Activated CD8-positive, alpha-beta T cell treated with anti-CD3 and anti-CD28 coated beads for 36 hours (primary cell): ENCODE data around the gene RASGEF1C. TPM values are rescaled to one million over a fixed set of nuclear protein-coding genes. Genes with fewer than 3 reads are reported as not detected.
A peak's percentile ranks its signal among the peaks of the same experiment; 100 is the strongest.

ENCODE experiments used
- ATAC-seq: fragments of 200-7000 bp; cut with Tn5 transposase; one replicate; pipeline ENCODE4 v1.10.0; 2021; ENCODE audit warnings: mild to moderate bottlenecking, moderate library complexity
- CTCF ChIA-PET: fragments of 350-600 bp; sonication (Branson Sonifier 250); formaldehyde crosslinking; loops from one replicate; lab custom pipeline; 2021; ENCODE audit warnings: antibody characterized with exemption; lab: Charles Lee
- POLR2A ChIA-PET: fragments of 350-600 bp; sonication (Branson Sonifier 250); formaldehyde crosslinking; loops from one replicate; lab custom pipeline; 2021; ENCODE audit warnings: antibody characterized with exemption; lab: Charles Lee
- DNase-seq: peaks from one replicate; pipeline ENCODE4 v3.0.0-alpha.2; 2020
- H3K27ac Mint-ChIP-seq: one replicate; pipeline ENCODE4 v1.8.0; 2021; ENCODE audit warnings: mild to moderate bottlenecking, mixed read lengths
- H3K27me3 Mint-ChIP-seq: one replicate; pipeline ENCODE4 v1.8.0; 2021; ENCODE audit warnings: mixed read lengths
- H3K36me3 Mint-ChIP-seq: one replicate; pipeline ENCODE4 v1.8.0; 2021; ENCODE audit warnings: low read depth, mixed read lengths
- H3K4me1 Mint-ChIP-seq: one replicate; pipeline ENCODE4 v1.8.0; 2021; ENCODE audit warnings: low read depth, mixed read lengths
- H3K4me3 Mint-ChIP-seq: one replicate; pipeline ENCODE4 v1.8.0; 2021; ENCODE audit warnings: mild to moderate bottlenecking, moderate library complexity, mixed read lengths
- H3K9me3 Mint-ChIP-seq: one replicate; pipeline ENCODE4 v1.8.0; 2021; ENCODE audit warnings: mixed read lengths
- CTCF ChIP-seq: fragments of 200-600 bp; IDR thresholded peaks from one replicate; pipeline ENCODE4 v1.8.0; 2022; ENCODE audit warnings: antibody characterized with exemption, mild to moderate bottlenecking
- intact Hi-C: fragments of 100-400 bp; cut with micrococcal nuclease; formaldehyde crosslinking; loops from one replicate; pipeline ENCODE4 v1.10.0; 2022
- total RNA-seq, 2 experiments: library from RNA; stranded (reverse); gene quantifications; one replicate each; pipeline ENCODE4 v1.2.3, GENCODE V29; 2021

Gene RASGEF1C
- total RNA-seq, 2 experiments from 2014 or later, result not detected

- Mint-ChIP-seq H3K4me1 (peaks cover 10% of the 10 kb centered on the region), H3K27ac (no peak overlapping the region), H3K4me3 (no peak overlapping the region), H3K9me3 (no peaks in the 10 kb centered on the region), H3K36me3 (no peaks in the 10 kb centered on the region), H3K27me3 (peaks cover 6% of the 10 kb centered on the region)
- CTCF ChIA-PET, result no interaction called here
- DNase-seq (no peak), ATAC-seq (no peak)
- intact Hi-C loops, result no loop called here
- POLR2A ChIA-PET, result no interaction called here
- no peak for TF ChIP-seq CTCF
Observed at GRCh38 chr5:180086816-180087399, 122.1 kb downstream of the RASGEF1C start.

- ChIA-PET CTCF (interaction anchor here (1.0 kb wide), 1 partner anchor 323 kb away, joined by 3 read pairs; no protein-coding TSS in a partner anchor), POLR2A (no interaction called here)
- Mint-ChIP-seq H3K36me3 (no peaks in the 10 kb centered on the region), H3K4me3 (no peak overlapping the region), H3K4me1 (peaks cover 13% of the 10 kb centered on the region), H3K27me3 (peaks cover 10% of the 10 kb centered on the region), H3K9me3 (no peaks in the 10 kb centered on the region), H3K27ac (no peak overlapping the region)
- DNase-seq (peak; percentile 26), ATAC-seq (no peak)
- intact Hi-C loops, result no loop called here
- TF ChIP-seq CTCF, result no peak
Observed at GRCh38 chr5:180085837-180086236, 123.2 kb downstream of the RASGEF1C start.

DNA sequence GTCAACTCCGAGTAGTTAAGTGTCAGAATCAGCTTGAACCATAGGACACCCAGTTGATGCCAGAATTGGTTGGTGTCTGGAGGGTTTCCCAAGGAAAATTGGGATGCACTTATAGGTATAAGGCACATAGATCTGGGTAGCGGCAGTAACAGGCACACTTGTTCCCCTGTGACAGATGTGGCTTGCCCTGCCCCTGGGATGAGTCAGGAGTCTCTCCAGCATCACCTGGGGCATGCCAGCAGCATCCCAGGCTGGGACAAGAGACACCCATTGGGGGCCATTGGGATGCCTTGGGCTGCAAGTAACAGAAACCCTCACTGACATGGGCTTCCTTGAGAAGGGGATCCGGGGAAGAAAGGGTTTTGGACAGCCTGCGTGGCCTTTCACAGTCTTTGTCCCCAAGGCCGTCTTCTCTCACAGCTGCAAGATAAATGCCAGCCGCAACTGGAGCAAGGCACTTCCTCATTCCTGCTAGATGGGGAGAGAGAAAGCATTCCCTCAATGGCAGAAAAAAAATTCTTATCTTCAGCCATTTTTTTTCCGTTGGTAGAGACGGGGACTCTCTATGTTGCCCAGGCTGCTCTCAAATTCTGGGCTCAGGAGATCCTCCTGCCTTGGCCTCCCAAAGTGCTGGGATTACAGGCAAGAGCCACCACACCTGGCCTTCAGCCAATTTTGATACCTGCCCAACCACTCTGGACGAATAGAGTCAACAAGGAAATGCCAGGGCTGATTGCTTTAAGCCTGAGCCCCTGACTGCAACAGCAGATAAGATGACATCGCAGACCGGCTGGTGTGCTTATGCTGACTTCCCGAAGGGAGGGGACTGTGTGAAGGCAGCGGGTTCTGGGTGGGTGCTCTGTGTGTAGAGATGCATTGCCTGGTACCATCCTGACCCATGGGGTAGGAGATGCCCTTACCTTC lies 124.1 kb downstream of the RASGEF1C start:
- intact Hi-C loops, result no loop called here
- no peaks in the 10 kb centered on the region for H3K9me3 Mint-ChIP-seq
- H3K36me3 Mint-ChIP-seq, result no peaks in the 10 kb centered on the region
- peaks cover 20% of the 10 kb centered on the region for H3K4me1 Mint-ChIP-seq
- CTCF ChIA-PET, result interaction anchor here (1.0 kb wide), 1 partner anchor 322 kb away, joined by 3 read pairs; no protein-coding TSS in a partner anchor
- peak; percentile 22 for ATAC-seq
- POLR2A ChIA-PET, result no interaction called here
- peaks cover 18% of the 10 kb centered on the region for H3K27me3 Mint-ChIP-seq
- H3K27ac Mint-ChIP-seq, result no peak overlapping the region
- no peak for TF ChIP-seq CTCF
- DNase-seq, result no peak
- no peak overlapping the region for H3K4me3 Mint-ChIP-seq

GRCh38 chr5:180083529-180084060 lies 125.4 kb downstream of the RASGEF1C start:
- Mint-ChIP-seq H3K4me3 (no peak overlapping the region), H3K27ac (no peak overlapping the region), H3K4me1 (peaks cover 20% of the 10 kb centered on the region), H3K9me3 (no peaks in the 10 kb centered on the region), H3K36me3 (no peaks in the 10 kb centered on the region), H3K27me3 (peaks cover 27% of the 10 kb centered on the region)
- TF ChIP-seq CTCF, result no peak
- CTCF ChIA-PET, result no interaction called here
- DNase-seq (no peak), ATAC-seq (no peak)
- POLR2A ChIA-PET, result interaction anchor here (0.8 kb wide), 1 partner anchor 14 kb away, joined by 4 read pairs; no protein-coding TSS in a partner anchor
- intact Hi-C loops, result no loop called here
